Fibroblast of lung (primary cell): Measurements from ENCODE around the gene RYR2.

Experiments used
- EZH2 ChIP-seq: IDR thresholded peaks from 2 replicates; pipeline ENCODE4 v1.5.1; 2012; ENCODE audit warnings: low read length, control low read depth, mild to moderate bottlenecking; ENCODE audit errors: missing control alignments
- TF ChIP-seq, protein P1 (sequence below), 2 donors: IDR thresholded peaks in 1 of 2; conservative IDR thresholded peaks in 1 of 2; 1 replicate in 1 of 2; 2 replicates in 1 of 2; pipeline ENCODE4 v1.5.1; 2011 to 2012; ENCODE audit warnings: low read length in 2 of 2, control low read depth in 1 of 2, inconsistent platforms in 1 of 2, low read depth in 1 of 2, mild to moderate bottlenecking in 1 of 2

- TF ChIP-seq, protein P1, sequence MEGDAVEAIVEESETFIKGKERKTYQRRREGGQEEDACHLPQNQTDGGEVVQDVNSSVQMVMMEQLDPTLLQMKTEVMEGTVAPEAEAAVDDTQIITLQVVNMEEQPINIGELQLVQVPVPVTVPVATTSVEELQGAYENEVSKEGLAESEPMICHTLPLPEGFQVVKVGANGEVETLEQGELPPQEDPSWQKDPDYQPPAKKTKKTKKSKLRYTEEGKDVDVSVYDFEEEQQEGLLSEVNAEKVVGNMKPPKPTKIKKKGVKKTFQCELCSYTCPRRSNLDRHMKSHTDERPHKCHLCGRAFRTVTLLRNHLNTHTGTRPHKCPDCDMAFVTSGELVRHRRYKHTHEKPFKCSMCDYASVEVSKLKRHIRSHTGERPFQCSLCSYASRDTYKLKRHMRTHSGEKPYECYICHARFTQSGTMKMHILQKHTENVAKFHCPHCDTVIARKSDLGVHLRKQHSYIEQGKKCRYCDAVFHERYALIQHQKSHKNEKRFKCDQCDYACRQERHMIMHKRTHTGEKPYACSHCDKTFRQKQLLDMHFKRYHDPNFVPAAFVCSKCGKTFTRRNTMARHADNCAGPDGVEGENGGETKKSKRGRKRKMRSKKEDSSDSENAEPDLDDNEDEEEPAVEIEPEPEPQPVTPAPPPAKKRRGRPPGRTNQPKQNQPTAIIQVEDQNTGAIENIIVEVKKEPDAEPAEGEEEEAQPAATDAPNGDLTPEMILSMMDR (conservative IDR thresholded peaks at IDR 0.05 in 1 of 2, IDR thresholded peaks at IDR 0.05 in 1 of 2; ENCODE audit: low read depth in 1 of 2, low read length in 2 of 2) = no peak
- TF ChIP-seq EZH2 = no peak
These were observed 43.4 kb upstream of the RYR2 start for GRCh38 chr1:236998546-236998945.
